ENCODE data around the gene HSPB1. TPM values are rescaled to one million over a fixed set of nuclear protein-coding genes. Genes with fewer than 3 reads are reported as not detected.

Gene HSPB1
- total RNA-seq, 1 experiment from 2014 or later: 414 TPM

DNA sequence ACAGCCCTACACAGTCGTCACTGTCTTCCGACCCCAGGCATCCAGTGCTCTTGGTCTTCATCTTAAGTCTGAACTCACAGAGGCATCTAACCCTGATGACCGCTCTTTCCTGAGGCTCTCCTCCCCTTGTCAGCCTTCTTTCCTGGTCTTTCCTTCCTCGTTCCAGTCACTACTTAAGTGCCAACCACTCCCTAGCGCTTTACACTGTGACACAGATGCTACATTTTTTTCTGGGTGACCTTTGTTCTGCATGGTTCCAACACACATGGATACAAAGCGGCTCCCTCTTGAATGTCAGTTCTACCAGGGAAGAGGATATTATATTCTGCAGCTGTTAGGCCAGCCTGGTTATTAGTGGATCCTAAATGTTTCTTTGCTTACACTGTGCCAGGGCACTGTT, 43.6 kb downstream of the HSPB1 start:
- no peaks in the 10 kb centered on the region for H3K27me3 ChIP-seq (ENCODE audit: insufficient read depth, low read depth)
- TF ChIP-seq, protein P1, sequence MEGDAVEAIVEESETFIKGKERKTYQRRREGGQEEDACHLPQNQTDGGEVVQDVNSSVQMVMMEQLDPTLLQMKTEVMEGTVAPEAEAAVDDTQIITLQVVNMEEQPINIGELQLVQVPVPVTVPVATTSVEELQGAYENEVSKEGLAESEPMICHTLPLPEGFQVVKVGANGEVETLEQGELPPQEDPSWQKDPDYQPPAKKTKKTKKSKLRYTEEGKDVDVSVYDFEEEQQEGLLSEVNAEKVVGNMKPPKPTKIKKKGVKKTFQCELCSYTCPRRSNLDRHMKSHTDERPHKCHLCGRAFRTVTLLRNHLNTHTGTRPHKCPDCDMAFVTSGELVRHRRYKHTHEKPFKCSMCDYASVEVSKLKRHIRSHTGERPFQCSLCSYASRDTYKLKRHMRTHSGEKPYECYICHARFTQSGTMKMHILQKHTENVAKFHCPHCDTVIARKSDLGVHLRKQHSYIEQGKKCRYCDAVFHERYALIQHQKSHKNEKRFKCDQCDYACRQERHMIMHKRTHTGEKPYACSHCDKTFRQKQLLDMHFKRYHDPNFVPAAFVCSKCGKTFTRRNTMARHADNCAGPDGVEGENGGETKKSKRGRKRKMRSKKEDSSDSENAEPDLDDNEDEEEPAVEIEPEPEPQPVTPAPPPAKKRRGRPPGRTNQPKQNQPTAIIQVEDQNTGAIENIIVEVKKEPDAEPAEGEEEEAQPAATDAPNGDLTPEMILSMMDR (conservative IDR thresholded peaks at IDR 0.05): no peak
- TF ChIP-seq EZH2 (IDR thresholded peaks at IDR 0.05; ENCODE audit: low read depth): no peak
- H3K4me2 ChIP-seq: no peak overlapping the region
- DNase-seq: peak; percentile 23 to 41
- no peak overlapping the region; the same call in 1 of the 2 replicates for H3K27ac ChIP-seq
- no peaks in the 10 kb centered on the region for H3K9me2 ChIP-seq (ENCODE audit: insufficient read depth)
- ChIA-PET POLR2A (ENCODE audit: unreplicated experiment) (no interaction called here), CTCF (no interaction called here)
- no TSS peak for BruUV-seq (replicated peaks)
- intact Hi-C loops (cut with micrococcal nuclease; ENCODE audit: unreplicated experiment): no loop called here
- peaks cover 97% of the 10 kb centered on the region for H3K79me2 ChIP-seq (ENCODE audit: low read depth)
- peaks cover 32% of the 10 kb centered on the region for H3K4me1 ChIP-seq (replicated peaks; ENCODE audit: insufficient read depth)
- no peaks in the 10 kb centered on the region for H3K9me3 ChIP-seq (ENCODE audit: insufficient read depth, low read depth)
- no peak overlapping the region for H2AFZ ChIP-seq
- peaks cover 57% of the 10 kb centered on the region for H3K36me3 ChIP-seq (ENCODE audit: low read depth)
- H3F3A ChIP-seq (ENCODE audit: insufficient read depth, low read depth): peaks cover 65% of the 10 kb centered on the region
- peaks cover 63% of the 10 kb centered on the region for H4K20me1 ChIP-seq (ENCODE audit: insufficient read depth)
- H3K4me3 ChIP-seq: no peak overlapping the region

DNA sequence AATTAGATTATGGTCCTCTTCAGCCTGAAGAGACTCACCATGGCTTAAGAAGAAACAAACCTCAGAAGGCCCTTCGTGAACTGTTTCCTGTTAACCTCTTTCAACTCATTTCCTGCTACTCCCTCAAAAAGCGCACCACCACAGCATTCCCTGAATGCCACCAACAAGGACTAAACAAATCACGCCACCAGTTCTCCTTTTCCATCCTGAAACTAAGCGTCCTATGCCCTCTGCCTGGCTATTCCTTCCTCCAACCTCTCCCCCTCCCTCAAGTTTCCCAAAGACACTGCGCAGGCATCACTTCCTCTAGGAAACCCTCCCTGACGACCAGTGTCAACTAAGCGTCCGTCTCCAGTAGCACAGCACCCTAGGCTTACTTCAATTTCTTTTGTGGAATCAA, 44.3 kb downstream of the HSPB1 start:
- intact Hi-C loops (cut with micrococcal nuclease; ENCODE audit: unreplicated experiment): no loop called here
- no peaks in the 10 kb centered on the region for H3K9me2 ChIP-seq (ENCODE audit: insufficient read depth)
- no peak overlapping the region; the same call in 1 of the 2 replicates for H3K27ac ChIP-seq
- H3F3A ChIP-seq (ENCODE audit: insufficient read depth, low read depth): peaks cover 64% of the 10 kb centered on the region
- H3K4me2 ChIP-seq: no peak overlapping the region
- TF ChIP-seq, protein P1 (conservative IDR thresholded peaks at IDR 0.05): no peak
- TF ChIP-seq EZH2 (IDR thresholded peaks at IDR 0.05; ENCODE audit: low read depth): no peak
- H3K9me3 ChIP-seq (ENCODE audit: insufficient read depth, low read depth): no peaks in the 10 kb centered on the region
- DNase-seq: no peak
- H3K4me3 ChIP-seq: no peak overlapping the region
- CTCF ChIA-PET: no interaction called here
- no peaks in the 10 kb centered on the region for H3K27me3 ChIP-seq (ENCODE audit: insufficient read depth, low read depth)
- no peak overlapping the region for H2AFZ ChIP-seq
- H3K36me3 ChIP-seq (ENCODE audit: low read depth): peaks cover 57% of the 10 kb centered on the region
- no TSS peak for BruUV-seq (replicated peaks)
- peaks cover 70% of the 10 kb centered on the region for H4K20me1 ChIP-seq (ENCODE audit: insufficient read depth)
- POLR2A ChIA-PET (ENCODE audit: unreplicated experiment): no interaction called here
- H3K4me1 ChIP-seq (replicated peaks; ENCODE audit: insufficient read depth): peaks cover 25% of the 10 kb centered on the region
- peaks cover 97% of the 10 kb centered on the region for H3K79me2 ChIP-seq (ENCODE audit: low read depth)

DNA sequence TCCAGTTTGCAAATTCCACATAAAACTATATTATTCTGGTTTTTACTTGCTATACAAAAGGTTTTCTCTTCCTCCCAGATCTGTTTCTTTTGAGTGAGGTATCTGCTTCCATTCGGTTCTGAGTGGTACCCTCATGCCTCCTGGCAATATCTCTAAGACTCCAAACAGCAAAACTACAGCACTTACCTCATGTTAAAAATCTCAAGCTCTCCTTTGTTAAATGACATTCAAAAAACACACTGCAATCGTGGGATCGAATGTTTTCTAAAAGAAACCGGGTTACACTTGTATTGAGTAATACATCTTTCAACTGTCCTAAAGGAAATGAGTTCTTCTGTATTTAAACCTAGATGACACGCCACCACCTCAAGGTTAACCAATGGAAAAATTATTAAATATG, 45.2 kb downstream of the HSPB1 start:
- ChIA-PET CTCF (no interaction called here), POLR2A (ENCODE audit: unreplicated experiment) (interaction anchor here (0.6 kb wide), 1 partner anchor 477 kb away, joined by 15 read pairs; no protein-coding TSS in a partner anchor)
- H2AFZ ChIP-seq: no peak overlapping the region
- DNase-seq: no peak
- TF ChIP-seq, protein P1 (conservative IDR thresholded peaks at IDR 0.05): no peak
- TF ChIP-seq EZH2 (IDR thresholded peaks at IDR 0.05; ENCODE audit: low read depth): no peak
- BruUV-seq (replicated peaks): no TSS peak
- H3F3A ChIP-seq (ENCODE audit: insufficient read depth, low read depth): peaks cover 70% of the 10 kb centered on the region
- peaks cover 97% of the 10 kb centered on the region for H3K79me2 ChIP-seq (ENCODE audit: low read depth)
- no peaks in the 10 kb centered on the region for H3K9me2 ChIP-seq (ENCODE audit: insufficient read depth)
- no peak overlapping the region for H3K4me3 ChIP-seq
- no peak overlapping the region for H3K4me2 ChIP-seq
- H3K4me1 ChIP-seq (replicated peaks; ENCODE audit: insufficient read depth): peaks cover 16% of the 10 kb centered on the region
- H3K27ac ChIP-seq: no peak overlapping the region
- peaks cover 57% of the 10 kb centered on the region for H3K36me3 ChIP-seq (ENCODE audit: low read depth)
- H4K20me1 ChIP-seq (ENCODE audit: insufficient read depth): peaks cover 79% of the 10 kb centered on the region
- no peaks in the 10 kb centered on the region for H3K27me3 ChIP-seq (ENCODE audit: insufficient read depth, low read depth)
- intact Hi-C loops (cut with micrococcal nuclease; ENCODE audit: unreplicated experiment): no loop called here
- no peaks in the 10 kb centered on the region for H3K9me3 ChIP-seq (ENCODE audit: insufficient read depth, low read depth)

All from PC-9 (cell line).